ENCODE data around the gene RPTOR.

The RPTOR gene

GRCh38 chr17:81015136-81015535, 470.5 kb downstream of the RPTOR start:
- H3K27ac ChIP-seq (ENCODE audit: low read length) = no peak overlapping the region
- DNase-seq (ENCODE audit: low read depth, low spot score) = no peak
- WGBS (ENCODE audit: insufficient coverage, insufficient read length) = no CpG with 5 or more reads among the region's 1 CpG

More at GRCh38 chr17:81015136-81015535, 470.5 kb downstream of the RPTOR start:
- no peak overlapping the region for H3K4me3 ChIP-seq (ENCODE audit: low read length)
- H3K9me3 ChIP-seq (ENCODE audit: control insufficient read depth, insufficient read depth, low read length) = no peaks in the 10 kb centered on the region; the same call in 1 of the 2 replicates
- H3K27me3 ChIP-seq (ENCODE audit: control insufficient read depth, insufficient read depth, low read length) = no peaks in the 10 kb centered on the region
- no peaks in the 10 kb centered on the region for H3K36me3 ChIP-seq (ENCODE audit: control insufficient read depth, insufficient read depth, low read length)
- H3K4me1 ChIP-seq (ENCODE audit: control insufficient read depth, insufficient read depth, low read length) = no peaks in the 10 kb centered on the region
